ENCODE data around the gene GCN1. TPM values are rescaled to one million over a fixed set of nuclear protein-coding genes. Genes with fewer than 3 reads are reported as not detected.
A peak's percentile ranks its signal among the peaks of the same experiment; 100 is the strongest.

GCN1 gene
- total RNA-seq, 1 donor from 2014 or later = 49.0 TPM

DNA sequence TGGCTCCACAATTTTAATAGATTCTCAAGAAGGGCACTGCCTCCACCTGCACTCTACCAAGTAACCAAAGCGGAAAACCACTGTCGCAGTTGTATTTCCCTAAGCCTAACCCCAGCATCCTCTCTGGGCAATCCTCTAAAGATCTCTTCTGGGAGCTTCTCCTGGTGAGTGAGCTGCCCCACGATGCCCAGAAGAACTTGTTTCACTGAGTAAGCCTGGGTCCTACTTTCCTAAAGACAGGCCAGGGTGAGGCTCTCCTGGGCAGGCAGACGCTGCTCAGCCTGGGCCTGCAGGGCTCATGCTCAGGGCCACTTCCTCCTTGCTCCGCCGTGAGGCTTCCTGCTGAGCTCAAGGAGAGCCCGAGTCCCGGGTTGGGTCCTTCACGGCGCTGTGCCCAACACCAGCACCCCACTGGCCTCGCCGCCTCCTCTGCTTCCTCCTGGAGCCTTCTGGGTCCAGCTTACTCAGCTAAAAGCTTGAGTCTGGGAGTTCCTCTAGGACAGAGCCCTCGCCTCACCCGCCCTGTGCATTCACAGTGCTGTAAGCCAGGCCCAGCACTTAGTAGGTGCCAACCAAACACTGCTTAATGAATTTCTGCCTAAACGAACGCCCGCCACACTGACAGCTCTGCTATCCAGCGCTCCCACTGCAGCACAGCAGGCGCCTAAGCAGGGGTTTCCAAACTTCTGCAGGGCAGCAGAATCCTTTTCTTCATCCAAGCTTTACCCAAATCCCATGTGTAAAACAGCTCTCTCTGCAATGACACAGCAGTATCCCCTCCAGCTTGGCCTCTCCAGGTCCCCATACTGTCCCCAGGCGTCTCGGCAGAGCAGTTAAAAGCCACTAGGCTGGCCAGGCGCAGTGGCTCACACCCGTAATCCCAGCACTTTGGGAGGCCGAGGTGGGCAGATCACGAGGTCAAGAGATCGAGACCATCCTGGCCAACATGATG, 83.7 kb downstream of the GCN1 start:
- H3K4me1 ChIP-seq = peaks cover 10 to 23% of the 10 kb centered on the region in 2 donors
- peaks cover 4 to 6% of the 10 kb centered on the region in 2 donors for H3K36me3 ChIP-seq
- H3K9me3 ChIP-seq = no peaks in the 10 kb centered on the region
- H3K27me3 ChIP-seq = no peaks in the 10 kb centered on the region
- TF ChIP-seq CTCF (IDR thresholded peaks at IDR 0.05) = no peak
- intact Hi-C loops (cut with DNase I) = no loop called here
- H3K27ac ChIP-seq = peak overlapping the region in 1 of 2 donors; percentile 38
- peak; percentile 40 to 82 for DNase-seq (ENCODE audit: low spot score in 2 of 2)
- no peak overlapping the region for H3K4me3 ChIP-seq

DNA sequence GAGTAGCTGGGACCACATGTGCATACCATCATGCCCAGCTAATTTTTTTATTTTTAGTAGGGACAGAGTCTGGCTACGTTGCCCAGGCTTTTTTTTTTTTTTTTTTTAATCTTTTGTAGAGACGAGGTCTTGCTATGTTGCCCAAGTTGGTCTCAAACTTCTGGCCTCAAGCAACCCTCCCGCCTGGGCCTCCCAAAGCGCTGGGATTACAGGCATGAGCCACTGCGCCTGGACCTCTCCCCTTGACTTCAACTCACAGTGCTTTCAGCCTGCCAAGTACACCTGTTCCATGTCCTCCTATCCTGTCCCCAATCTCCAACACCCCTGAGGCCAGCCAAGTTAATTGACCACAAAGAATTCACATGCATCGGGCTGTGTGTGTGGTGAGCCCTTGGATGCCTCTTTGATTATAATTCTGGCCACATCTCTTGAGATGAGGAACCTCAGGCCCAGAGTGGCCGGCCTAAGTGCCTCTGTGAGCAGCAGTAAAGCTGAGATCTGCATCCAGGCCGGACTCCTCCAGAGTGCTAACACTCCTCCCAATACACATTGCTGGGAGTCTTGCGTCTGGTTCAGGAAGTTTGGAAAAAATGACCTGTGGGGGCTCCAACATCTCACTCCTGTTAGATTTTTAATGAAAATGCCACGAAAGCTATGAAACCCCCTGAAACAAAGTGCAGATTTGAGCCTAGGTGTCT, 84.8 kb downstream of the GCN1 start:
- H3K9me3 ChIP-seq = no peaks in the 10 kb centered on the region
- peaks cover 4 to 9% of the 10 kb centered on the region in 2 donors for H3K36me3 ChIP-seq
- intact Hi-C loops (cut with DNase I) = no loop called here
- H3K4me3 ChIP-seq = no peak overlapping the region
- no peak for DNase-seq (ENCODE audit: low spot score in 2 of 2)
- no peaks in the 10 kb centered on the region for H3K27me3 ChIP-seq
- peaks cover 2 to 13% of the 10 kb centered on the region in 2 donors for H3K4me1 ChIP-seq
- no peak overlapping the region for H3K27ac ChIP-seq
- no peak for TF ChIP-seq CTCF (IDR thresholded peaks at IDR 0.05)

DNA sequence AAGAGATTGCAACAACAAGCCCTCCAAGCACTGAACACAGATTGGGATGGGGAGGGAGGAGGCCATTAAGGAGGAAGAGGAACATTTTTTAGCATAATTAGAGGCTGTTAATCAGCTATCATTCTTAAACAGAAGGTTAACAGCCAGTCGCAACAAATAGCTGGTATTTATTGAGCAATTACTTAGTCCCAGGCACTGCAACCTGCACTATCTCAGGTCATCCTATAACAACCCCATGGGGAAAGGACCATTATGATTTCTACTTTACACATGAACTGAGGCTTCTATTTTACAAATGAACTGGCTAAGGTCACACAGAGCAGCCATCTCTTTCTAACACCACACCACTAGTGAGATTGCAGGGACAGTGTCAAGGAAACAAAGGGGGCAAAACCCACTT, 88.4 kb downstream of the GCN1 start:
- peaks cover 28 to 29% of the 10 kb centered on the region in 2 donors for H3K36me3 ChIP-seq
- no peak for TF ChIP-seq CTCF (IDR thresholded peaks at IDR 0.05)
- DNase-seq (ENCODE audit: low spot score in 2 of 2) = no peak
- intact Hi-C loops (cut with DNase I) = no loop called here
- peaks cover 14 to 15% of the 10 kb centered on the region in 2 donors for H3K4me1 ChIP-seq
- H3K4me3 ChIP-seq = no peak overlapping the region
- no peaks in the 10 kb centered on the region for H3K9me3 ChIP-seq
- no peaks in the 10 kb centered on the region for H3K27me3 ChIP-seq
- H3K27ac ChIP-seq = no peak overlapping the region

GRCh38 chr12:120103371-120103770, 91.1 kb downstream of the GCN1 start:
- Histone ChIP-seq H3K27me3 (no peaks in the 10 kb centered on the region), H3K4me3 (no peak overlapping the region), H3K4me1 (peaks cover 15 to 17% of the 10 kb centered on the region in 2 donors), H3K9me3 (no peaks in the 10 kb centered on the region), H3K36me3 (peaks cover 35 to 46% of the 10 kb centered on the region in 2 donors), H3K27ac (no peak overlapping the region)
- DNase-seq (ENCODE audit: low spot score in 2 of 2) = no peak
- no peak for TF ChIP-seq CTCF (IDR thresholded peaks at IDR 0.05)
- intact Hi-C loops (cut with DNase I) = no loop called here

GRCh38 chr12:120103044-120103338, 91.5 kb downstream of the GCN1 start:
- H3K9me3 ChIP-seq = no peaks in the 10 kb centered on the region
- H3K27me3 ChIP-seq = no peaks in the 10 kb centered on the region
- no peak overlapping the region for H3K4me3 ChIP-seq
- TF ChIP-seq CTCF (IDR thresholded peaks at IDR 0.05) = no peak
- peaks cover 39 to 50% of the 10 kb centered on the region in 2 donors for H3K36me3 ChIP-seq
- no peak overlapping the region for H3K27ac ChIP-seq
- peaks cover 15 to 17% of the 10 kb centered on the region in 2 donors for H3K4me1 ChIP-seq
- DNase-seq (ENCODE audit: low spot score in 2 of 2) = no peak
- intact Hi-C loops (cut with DNase I) = no loop called here

All from ascending aorta (tissue), 2 donors.